ENCODE data around the gene NEURL1. TPM values are rescaled to one million over a fixed set of nuclear protein-coding genes. Genes with fewer than 3 reads are reported as not detected.

NEURL1 gene
- total RNA-seq, 1 experiment from 2014 or later = 1.7 TPM

- no peak overlapping the region for H3K27ac ChIP-seq (ENCODE audit: low read length)
- H3K4me3 ChIP-seq (ENCODE audit: low read length) = no peak overlapping the region
- no peaks in the 10 kb centered on the region for H3F3A ChIP-seq (ENCODE audit: low read length, unreplicated experiment)
- H3K27me3 ChIP-seq (ENCODE audit: low read length) = no peaks in the 10 kb centered on the region
- no peaks in the 10 kb centered on the region; the same call in 1 of the 2 replicates for H3K4me1 ChIP-seq (ENCODE audit: insufficient read depth, low read length)
- H3K79me2 ChIP-seq (ENCODE audit: low read length) = no peaks in the 10 kb centered on the region
- H4K20me1 ChIP-seq (ENCODE audit: low read length) = no peaks in the 10 kb centered on the region
- no peak overlapping the region for H2AFZ ChIP-seq (ENCODE audit: low read length)
- H3K36me3 ChIP-seq (ENCODE audit: low read depth, low read length) = no peaks in the 10 kb centered on the region
- no peaks in the 10 kb centered on the region for H3K9me3 ChIP-seq (ENCODE audit: low read length)
- intact Hi-C loops (cut with micrococcal nuclease) = no loop called here
- BruUV-seq (replicated peaks) = no TSS peak
- ChIA-PET CTCF (no interaction called here), POLR2A (ENCODE audit: unreplicated experiment) (no interaction called here)
- H3K9ac ChIP-seq (ENCODE audit: low read length) = no peak overlapping the region
- no peak overlapping the region for H3K4me2 ChIP-seq (ENCODE audit: low read length)
- no peak for DNase-seq
- no peaks in the 10 kb centered on the region for H3K9me2 ChIP-seq (replicated peaks; ENCODE audit: low read length)
- TF ChIP-seq EZH2 (IDR thresholded peaks at IDR 0.05; ENCODE audit: low read length, unreplicated experiment) (no peak), EZH2phosphoT487 (IDR thresholded peaks at IDR 0.05; ENCODE audit: borderline replicate concordance, low read length) (no peak), CTCF (conservative IDR thresholded peaks at IDR 0.05; ENCODE audit: low read depth, low read length) (no peak)
- ATAC-seq = no peak
Observed at GRCh38 chr10:103600956-103601569, 107.6 kb downstream of the NEURL1 start.

- DNase-seq = no peak
- Histone ChIP-seq H3K9me3 (ENCODE audit: low read length) (no peaks in the 10 kb centered on the region), H3K4me1 (ENCODE audit: insufficient read depth, low read length) (no peaks in the 10 kb centered on the region; the same call in 1 of the 2 replicates), H3K9me2 (replicated peaks; ENCODE audit: low read length) (no peaks in the 10 kb centered on the region), H3K4me3 (ENCODE audit: low read length) (no peak overlapping the region), H3K27me3 (ENCODE audit: low read length) (no peaks in the 10 kb centered on the region), H3K36me3 (ENCODE audit: low read depth, low read length) (no peaks in the 10 kb centered on the region), H3F3A (ENCODE audit: low read length, unreplicated experiment) (no peaks in the 10 kb centered on the region), H3K79me2 (ENCODE audit: low read length) (no peaks in the 10 kb centered on the region), H3K27ac (ENCODE audit: low read length) (no peak overlapping the region), H4K20me1 (ENCODE audit: low read length) (no peaks in the 10 kb centered on the region), H3K4me2 (ENCODE audit: low read length) (no peak overlapping the region), H3K9ac (ENCODE audit: low read length) (no peak overlapping the region), H2AFZ (ENCODE audit: low read length) (no peak overlapping the region)
- no peak for ATAC-seq
- TF ChIP-seq CTCF (conservative IDR thresholded peaks at IDR 0.05; ENCODE audit: low read depth, low read length) (no peak), EZH2phosphoT487 (IDR thresholded peaks at IDR 0.05; ENCODE audit: borderline replicate concordance, low read length) (no peak), EZH2 (IDR thresholded peaks at IDR 0.05; ENCODE audit: low read length, unreplicated experiment) (no peak)
- intact Hi-C loops (cut with micrococcal nuclease) = no loop called here
- ChIA-PET CTCF (no interaction called here), POLR2A (ENCODE audit: unreplicated experiment) (no interaction called here)
- no TSS peak for BruUV-seq (replicated peaks)
Observed at GRCh38 chr10:103602028-103602851, 108.7 kb downstream of the NEURL1 start.

GRCh38 chr10:103602852-103603155 is 109.3 kb downstream of the NEURL1 start:
- Histone ChIP-seq H3K9ac (ENCODE audit: low read length) (no peak overlapping the region), H3K4me2 (ENCODE audit: low read length) (no peak overlapping the region), H3F3A (ENCODE audit: low read length, unreplicated experiment) (no peaks in the 10 kb centered on the region), H2AFZ (ENCODE audit: low read length) (no peak overlapping the region), H3K36me3 (ENCODE audit: low read depth, low read length) (no peaks in the 10 kb centered on the region), H3K9me3 (ENCODE audit: low read length) (no peaks in the 10 kb centered on the region), H4K20me1 (ENCODE audit: low read length) (no peaks in the 10 kb centered on the region), H3K9me2 (replicated peaks; ENCODE audit: low read length) (no peaks in the 10 kb centered on the region), H3K27ac (ENCODE audit: low read length) (no peak overlapping the region), H3K79me2 (ENCODE audit: low read length) (no peaks in the 10 kb centered on the region), H3K27me3 (ENCODE audit: low read length) (no peaks in the 10 kb centered on the region), H3K4me1 (ENCODE audit: insufficient read depth, low read length) (no peaks in the 10 kb centered on the region; the same call in 1 of the 2 replicates), H3K4me3 (ENCODE audit: low read length) (no peak overlapping the region)
- POLR2A ChIA-PET (ENCODE audit: unreplicated experiment) = no interaction called here
- CTCF ChIA-PET = no interaction called here
- intact Hi-C loops (cut with micrococcal nuclease) = no loop called here
- no TSS peak for BruUV-seq (replicated peaks)
- DNase-seq (no peak), ATAC-seq (no peak)
- TF ChIP-seq CTCF (conservative IDR thresholded peaks at IDR 0.05; ENCODE audit: low read depth, low read length) (no peak), EZH2 (IDR thresholded peaks at IDR 0.05; ENCODE audit: low read length, unreplicated experiment) (no peak), EZH2phosphoT487 (IDR thresholded peaks at IDR 0.05; ENCODE audit: borderline replicate concordance, low read length) (no peak)

All from PC-3 (cell line).